Activated T-helper 1 cell treated with anti-CD3 and anti-CD28 coated beads, Interleukin-2, amount 50 U/mL, for 16 hours (primary cell): ENCODE results near the gene ARF1.

Experiments
- DNase-seq, 2 donors: peaks; one replicate each; pipeline ENCODE4 v3.0.0-alpha.2; 2020; ENCODE audit warnings: low read depth in 1 of 2, low spot score in 1 of 2

ARF1 gene

DNA sequence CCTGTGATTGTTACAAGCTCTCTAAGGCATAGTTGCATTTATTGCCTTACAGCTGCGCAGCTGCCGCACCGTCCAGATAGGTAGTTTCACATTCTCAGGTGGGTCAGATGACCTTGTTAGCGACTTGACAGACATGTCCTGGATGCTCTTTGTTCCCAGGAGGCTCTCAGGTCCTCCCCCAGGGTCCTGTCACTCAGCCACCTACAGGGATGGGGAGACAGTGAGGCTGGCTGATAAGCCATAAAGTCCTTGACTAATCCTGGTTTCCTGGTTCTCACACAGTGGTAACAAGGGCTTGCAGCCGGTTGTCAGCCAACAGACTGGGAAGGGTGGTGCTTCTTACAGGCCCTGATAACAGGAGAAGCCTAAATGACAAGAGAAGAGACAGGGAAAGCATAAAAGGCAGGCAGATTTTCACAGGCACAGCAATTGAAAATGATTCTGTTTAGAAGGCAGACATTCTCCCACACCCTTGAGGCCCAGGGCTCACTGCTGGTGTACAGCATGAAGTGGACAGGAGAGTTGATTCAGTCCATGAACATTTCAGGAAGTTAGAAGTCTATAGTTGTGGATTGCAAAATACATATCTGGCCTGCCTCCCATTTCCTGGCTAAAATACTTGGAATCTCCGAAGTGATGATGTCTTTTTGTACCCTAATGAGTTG is 2.9 kb downstream of the ARF1 start:
- no peak for DNase-seq

DNA sequence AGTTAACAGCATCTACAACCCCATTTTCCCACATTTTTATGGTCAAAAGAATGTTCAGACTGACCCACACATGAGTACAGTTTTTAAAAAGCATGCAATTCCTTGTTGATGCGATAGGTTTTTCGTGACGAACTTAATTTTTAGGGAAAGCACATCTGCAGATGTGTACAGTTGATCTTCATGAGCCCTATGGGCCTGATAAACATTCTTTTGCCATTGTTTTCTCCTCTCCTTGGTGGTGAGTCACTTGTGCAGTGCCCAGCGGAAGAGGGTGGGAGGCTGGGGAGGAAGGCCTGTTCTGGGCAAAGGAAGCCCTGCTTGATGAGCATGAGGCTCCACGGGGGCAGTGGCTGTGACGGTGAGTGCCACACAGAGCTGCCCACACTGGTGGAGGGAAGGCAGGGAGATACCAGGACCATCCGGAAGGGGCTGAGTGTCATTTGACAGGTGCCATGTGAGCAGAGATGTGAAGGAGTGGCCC is 5.3 kb downstream of the ARF1 start:
- DNase-seq = no peak

DNA sequence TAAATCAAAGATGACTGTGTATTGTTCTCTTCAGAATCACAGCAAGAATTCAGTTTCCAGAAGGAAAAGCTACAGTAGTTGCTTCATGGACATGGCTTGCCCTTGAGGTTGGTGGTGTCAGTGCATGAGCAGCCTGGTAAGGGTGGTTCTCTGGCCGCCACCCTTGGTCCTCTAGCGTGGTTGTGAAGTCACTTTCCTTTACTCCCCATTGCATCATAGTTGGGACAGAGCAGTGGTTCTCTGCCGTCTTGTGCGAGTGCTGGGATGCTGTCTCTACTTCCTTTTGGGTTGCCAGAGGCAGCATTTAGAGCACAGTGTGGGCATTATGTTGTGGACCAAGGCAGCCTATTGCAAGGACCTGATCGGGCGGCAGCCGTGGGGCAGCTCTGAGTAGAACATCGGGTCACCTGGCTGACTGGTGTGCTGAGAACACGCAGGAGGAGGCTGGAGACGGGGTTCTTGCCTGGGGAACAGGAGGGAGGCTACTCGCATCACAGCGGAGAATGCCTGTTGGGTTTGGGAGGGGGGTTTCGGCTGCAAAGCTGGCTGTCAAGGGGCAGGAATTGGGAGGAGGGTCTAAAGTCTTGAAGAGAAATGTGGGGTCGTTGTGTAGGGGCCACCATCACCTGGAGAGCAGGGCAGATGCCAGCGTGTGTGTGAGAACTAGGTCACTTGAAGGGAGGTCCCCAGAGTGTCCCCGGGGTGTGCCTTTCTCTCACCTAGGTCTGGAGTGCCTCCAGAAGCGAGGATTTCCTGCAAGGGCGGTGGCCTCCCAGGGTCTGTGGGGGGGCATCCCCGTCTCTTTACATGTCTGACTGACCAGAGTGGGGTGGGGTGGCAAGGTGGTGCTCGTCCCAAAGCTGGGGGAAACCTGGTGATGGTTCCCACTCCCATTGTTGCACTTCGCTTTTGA is 6.3 kb downstream of the ARF1 start:
- no peak for DNase-seq

DNA sequence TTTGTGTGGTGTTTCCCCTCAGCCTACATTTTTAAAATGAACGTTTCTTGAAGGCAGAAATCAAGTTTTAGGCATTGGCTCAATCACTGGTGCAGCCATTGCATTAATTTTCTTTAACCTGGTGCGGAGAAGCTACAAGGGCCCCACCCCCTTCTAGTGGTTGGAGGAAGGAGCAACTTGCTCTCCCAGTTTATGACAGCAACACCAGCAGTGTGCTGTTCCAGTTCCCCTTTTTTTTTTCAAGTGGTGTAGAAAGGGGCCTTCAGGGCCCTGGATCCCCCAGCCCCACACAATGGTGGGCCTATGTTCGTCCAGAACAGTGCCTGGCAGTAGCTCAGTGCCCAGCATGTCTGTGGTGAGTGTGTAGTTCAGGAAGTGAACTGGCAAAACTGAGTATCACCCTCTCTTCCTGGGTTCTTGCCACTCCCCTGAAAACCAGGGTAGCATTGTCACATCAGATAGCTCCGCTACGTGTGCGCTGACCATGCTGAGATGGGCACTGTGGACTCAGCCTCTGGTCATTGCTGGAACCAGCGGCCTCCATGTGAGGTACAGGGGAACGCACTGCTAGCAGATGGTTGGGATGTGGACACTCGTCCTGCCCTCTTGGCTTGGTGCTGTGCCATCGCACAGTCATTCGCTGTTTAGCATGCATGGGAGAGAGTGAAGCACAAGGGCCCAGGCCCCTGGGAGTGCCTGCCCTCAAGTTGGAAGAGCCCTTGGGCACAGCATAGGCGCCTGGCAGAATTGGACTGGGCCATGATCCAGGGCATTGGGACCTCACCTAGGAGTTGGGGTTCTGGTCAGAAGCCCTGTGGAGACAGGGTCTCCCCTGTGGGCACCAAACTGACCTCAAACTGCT is 7.2 kb downstream of the ARF1 start:
- DNase-seq = no peak

DNA sequence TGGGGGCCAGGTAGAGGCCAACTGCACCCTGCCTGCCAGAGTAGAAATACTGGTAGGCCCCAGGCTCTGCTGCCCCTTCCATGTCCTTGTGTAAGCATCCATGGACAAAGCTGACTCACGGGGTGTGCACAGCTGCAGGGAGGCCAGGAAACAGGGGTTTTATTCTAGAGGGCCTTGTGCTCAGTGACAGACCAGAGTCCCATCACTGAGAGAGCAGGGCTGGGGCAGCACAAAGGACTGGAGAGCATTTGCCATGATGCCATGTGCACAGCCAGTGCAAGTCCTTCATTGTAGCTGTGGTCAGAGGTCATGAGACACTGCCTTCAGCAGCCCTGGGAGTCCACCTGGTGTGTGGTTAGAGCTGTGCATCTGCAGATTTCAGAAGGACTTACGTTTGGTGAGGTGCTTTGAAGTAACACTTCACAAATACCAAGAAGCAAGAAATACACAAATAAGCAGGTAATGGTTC is 8.1 kb downstream of the ARF1 start:
- no peak for DNase-seq

DNA sequence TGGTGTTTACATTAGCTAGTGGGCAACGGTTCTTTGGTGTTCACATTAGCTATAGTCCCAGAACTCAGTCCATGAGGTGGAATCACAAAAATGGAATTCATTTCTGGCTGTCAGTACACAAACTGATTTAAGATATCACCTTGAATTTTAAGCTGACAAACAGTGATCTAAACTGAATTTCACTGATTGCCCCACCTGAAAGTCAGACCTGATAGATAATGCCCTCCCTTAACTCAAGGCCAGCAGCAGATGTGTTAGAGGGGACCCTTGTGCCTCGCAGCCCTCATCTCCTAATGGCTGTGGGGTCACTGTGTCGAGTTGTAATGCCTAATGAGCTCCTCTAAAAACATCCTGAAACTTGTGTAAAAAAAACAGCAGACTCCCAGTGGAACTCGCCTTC is 8.6 kb downstream of the ARF1 start:
- no peak for DNase-seq

DNA sequence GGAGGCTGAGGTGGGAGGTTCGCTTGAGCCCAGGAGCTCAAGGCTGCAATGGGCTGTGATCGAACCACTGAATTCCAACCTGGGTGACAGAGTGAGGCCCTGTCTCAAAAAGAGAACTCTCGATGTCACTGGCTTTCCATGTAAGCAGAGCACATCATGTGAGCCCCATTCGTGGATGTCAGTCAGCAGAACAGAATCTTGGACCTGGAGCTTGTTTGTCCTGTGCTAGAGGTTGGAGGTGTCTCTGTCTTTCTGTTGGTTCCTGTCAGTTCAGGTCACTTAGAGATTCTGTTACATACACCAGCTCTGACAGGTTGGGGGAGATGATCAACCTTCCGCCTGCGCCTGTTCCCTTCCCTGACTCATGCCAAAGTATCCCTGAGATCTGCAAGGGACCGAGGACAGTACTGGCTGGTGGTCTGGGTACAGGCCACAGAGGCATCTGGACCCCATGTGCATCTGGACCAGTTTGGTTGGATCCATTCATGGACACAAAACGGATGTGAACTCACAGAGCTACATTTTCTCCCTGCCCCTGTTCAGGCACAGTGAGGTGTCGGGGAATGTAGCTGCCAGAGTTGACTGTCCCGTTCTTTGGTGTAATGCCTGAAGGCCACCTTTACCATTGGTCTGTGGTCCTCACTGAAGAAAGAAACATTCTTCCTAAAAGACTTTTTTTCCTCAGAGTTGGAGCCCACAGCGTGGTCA is 10.0 kb downstream of the ARF1 start:
- no peak for DNase-seq

DNA sequence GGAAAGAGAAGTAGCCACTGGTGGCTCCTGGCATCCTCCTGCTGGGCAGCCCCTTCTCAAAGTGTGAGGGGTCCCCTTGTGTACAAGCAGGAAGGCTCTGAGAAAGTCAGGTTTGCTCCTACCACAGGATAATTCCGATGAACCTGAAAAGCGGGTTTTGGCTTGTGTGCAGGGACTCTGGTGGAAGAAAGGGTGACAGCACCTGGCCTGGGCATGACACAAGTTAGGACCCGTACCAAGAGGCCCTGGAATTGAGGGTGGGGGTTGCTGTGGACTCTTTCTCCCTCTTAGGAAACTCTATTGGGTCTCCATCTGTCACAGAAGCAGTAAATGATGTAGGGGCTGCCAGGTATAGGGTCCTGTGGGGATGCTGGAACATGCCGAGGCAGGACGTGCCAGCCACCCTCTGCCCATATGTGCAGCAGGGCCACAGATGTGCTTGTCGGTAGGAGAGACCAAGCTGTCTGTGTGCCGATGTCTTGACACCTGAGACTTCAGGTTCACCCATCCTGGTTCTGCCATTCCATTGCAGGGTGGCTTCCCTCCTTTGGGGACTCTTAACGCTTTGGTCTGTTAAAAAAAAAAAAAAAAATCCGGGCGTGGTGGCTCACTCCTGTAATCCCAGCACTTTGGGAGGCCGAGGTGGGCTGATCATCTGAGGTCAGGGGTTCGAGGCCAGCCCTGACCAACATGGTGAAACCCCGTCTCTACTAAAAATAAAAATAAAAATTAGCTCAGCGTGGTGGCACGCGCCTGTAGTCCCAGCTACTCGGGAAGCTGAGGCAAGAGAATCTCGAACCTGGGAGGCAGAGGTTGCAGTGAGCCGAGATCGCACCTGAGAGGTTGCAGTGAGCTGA is 10.8 kb downstream of the ARF1 start:
- no peak for DNase-seq

DNA sequence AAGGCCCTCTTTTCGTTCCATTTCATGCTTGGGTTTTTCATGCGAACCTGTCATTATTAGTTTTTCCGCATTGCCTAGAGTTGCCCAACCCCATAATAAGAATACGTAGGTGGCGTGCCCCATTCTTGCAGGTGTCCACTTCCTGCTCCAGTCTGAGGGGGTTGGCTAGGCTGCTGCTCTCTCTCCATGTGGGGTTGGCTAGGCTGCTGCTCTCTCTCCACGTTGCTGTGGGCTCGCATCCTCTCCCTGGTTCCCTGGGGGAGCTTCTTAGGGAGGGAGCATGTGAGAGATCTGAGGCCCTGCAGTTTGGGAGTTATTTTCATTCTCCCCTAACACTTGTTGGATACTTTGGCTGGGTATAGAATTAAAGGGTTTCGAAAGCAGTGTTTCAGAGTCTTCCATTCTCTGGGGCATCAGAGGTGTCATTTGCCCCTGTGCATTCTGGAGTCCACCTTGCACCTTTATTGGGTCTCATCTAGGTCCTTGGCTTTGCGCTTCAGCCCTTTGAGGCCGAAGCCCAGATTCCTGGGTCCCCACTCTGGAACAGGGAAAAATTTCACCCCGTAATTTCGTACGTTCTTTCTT is 12.0 kb downstream of the ARF1 start:
- DNase-seq = no peak

DNA sequence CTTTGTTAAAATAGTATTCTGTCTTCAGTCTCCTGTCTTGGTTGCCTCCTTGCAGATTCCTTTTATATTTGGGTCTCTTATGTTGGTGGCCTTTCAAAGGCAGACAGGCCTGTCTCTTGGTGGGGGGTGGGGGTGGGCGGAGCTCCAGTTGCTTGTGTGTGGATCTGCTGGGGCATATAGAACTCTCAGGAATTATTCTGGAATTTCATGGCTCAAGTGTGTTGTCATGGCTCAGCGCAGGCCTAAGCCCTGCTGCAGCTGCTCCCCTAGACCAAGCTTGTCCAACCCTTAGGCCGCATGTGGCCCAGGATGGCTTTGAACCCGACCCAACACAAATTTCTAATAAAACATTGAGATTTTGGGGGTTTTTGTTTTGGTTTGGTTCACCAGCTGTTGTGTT is 12.7 kb downstream of the ARF1 start:
- no peak for DNase-seq

DNA sequence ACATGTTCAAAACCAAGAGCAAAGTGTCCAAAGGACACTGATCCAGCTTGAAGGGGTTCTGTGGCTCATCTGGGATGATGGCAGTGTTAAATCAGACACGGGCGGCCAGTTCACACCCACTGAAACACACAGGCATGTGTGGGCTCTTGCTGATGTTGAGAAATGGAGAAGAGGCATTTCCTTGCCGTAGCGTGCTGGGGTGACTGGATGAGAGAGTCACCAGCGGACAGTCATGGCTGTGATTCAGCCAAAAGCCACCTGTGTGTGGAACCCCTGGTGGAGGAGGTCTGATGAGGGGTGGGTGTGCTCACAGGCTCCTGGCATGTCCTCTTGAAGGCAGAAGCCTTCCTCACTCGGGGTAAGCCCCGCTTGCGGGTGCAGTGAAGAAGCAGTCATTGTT is 13.4 kb downstream of the ARF1 start:
- DNase-seq = no peak

DNA sequence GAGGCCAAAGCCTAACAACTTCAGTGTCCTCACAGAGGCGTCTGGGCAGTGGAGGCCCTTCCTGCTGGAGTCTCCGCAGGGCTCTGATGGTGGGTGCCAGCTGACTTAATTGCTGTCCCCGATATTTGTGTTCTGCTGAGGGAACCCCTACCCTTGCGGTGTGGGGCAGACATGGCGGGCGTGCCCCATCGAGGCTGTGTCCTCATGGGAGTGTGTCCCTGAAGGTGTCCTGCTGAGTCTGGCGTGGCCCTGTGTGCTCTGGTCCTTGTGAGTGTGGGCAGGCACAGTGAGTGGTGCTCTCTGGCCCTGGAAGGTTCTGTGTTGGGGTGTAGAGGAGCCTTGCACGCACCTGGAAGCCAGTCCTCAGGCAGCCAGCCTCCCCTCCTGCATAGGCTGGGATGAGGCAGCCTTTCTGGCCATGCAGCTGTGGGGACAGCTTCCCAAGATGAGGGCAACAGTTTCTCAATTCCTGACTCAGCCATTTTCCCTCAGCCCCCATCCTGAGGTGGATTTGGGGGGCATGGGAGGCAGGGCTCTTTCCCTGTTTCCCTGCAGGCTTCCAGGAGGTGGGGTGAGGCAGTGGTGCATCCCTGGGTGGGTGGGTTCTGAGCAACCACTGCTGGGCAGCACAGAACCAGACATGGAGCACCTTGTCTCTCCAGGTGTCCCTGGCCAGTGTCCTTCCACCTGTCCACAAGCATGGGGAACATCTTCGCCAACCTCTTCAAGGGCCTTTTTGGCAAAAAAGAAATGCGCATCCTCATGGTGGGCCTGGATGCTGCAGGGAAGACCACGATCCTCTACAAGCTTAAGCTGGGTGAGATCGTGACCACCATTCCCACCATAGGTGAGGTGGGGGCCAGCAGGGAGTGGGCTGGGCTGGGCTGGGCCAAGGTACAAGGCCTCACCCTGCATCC is 14.2 kb downstream of the ARF1 start:
- no peak for DNase-seq

DNA sequence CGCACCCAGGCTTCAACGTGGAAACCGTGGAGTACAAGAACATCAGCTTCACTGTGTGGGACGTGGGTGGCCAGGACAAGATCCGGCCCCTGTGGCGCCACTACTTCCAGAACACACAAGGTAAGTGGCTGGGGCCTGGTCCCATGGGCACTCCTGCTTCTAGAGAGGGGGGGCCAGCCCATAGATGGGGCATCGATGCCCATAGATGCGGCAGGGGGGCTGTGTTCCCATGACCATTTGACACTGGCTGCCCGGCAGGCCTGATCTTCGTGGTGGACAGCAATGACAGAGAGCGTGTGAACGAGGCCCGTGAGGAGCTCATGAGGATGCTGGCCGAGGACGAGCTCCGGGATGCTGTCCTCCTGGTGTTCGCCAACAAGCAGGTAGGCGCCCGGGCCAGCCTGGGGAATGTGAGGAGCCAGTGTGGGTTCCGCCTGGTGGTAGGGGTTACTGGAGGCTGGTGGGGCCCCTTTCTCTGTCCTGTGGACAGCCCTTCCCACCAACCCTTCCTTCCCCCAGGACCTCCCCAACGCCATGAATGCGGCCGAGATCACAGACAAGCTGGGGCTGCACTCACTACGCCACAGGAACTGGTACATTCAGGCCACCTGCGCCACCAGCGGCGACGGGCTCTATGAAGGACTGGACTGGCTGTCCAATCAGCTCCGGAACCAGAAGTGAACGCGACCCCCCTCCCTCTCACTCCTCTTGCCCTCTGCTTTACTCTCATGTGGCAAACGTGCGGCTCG is 15.0 kb downstream of the ARF1 start:
- no peak for DNase-seq

DNA sequence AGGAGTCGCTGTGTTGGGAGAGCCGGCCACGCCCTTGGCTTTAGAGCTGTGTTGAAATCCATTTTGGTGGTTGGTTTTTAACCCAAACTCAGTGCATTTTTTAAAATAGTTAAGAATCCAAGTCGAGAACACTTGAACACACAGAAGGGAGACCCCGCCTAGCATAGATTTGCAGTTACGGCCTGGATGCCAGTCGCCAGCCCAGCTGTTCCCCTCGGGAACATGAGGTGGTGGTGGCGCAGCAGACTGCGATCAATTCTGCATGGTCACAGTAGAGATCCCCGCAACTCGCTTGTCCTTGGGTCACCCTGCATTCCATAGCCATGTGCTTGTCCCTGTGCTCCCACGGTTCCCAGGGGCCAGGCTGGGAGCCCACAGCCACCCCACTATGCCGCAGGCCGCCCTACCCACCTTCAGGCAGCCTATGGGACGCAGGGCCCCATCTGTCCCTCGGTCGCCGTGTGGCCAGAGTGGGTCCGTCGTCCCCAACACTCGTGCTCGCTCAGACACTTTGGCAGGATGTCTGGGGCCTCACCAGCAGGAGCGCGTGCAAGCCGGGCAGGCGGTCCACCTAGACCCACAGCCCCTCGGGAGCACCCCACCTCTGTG is 15.9 kb downstream of the ARF1 start:
- no peak for DNase-seq

DNA sequence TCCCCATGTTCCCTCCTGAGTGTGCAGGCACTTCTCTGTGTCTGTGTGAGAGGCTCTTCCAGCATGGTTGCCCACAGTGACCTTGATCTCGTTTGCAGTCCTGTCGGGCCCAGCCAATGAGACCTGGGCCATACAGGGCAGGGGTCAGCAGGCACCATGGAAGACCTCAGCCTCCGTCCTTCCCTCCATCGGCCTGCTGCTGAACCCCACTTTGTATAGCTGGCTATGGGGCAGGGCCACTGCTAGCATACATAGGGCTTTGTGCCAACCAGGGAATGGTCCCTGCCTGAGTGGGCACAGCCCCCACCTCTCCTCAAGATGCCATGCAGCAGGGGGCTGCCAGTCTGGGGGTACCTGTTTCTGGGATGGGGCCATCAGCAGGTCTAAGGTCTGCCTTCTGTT is 16.8 kb downstream of the ARF1 start:
- DNase-seq = no peak

DNA sequence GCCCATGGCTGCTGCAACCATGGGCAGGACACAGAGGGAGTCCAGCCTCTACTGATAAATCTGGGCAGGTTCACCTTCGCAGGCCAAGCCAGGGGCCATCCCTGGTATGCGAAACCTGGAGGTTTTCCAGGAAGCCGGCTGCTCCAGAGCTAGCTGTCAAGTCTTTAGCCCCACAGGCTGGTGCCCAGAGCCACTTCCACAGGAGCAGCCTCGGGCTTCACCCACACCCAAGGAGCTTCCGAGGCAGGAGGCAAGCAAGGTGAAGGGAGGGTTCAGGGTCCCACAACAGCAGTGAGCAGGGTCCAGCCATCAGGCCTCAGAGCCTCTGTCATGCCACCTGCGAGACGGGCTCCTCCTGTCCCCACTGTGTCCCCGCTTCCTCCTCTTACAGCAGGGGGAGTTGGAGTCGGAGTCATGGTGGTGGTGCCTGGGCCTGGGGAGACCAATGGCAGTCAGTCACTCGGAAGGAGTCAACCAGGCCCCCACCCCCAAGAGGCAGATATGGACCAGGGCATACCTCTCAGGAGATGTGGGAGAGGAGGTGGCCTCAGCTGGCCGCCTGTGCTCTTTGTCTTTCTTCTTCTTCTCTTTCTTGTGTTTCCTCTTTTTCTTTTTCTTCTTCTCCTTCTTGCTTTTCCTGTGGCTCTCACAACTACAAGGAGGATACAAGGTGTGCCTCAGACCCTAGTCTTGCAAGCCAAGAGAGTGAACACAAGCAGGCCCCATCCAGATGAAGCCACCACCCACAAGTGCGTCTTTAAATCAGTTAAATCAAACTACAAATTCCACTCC is 18.5 kb downstream of the ARF1 start:
- DNase-seq = no peak

DNA sequence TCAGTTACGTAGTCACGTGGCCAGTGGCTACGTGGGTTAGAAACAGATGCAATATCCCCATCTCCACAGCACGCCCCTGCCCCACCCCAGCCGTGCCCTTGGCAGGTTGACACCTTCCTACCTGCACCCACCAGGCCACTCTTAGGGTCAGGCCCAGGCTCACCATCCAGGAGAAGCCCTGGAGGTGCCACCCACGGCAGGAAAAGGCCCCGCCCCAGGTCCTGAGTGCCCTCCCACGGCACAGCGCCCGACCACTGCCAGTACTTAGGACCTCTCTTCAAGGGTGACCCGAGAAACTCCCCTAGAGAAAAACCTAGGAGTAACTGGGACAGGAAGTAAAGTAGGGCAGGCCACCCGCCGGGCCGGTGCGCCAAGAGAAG is 19.1 kb downstream of the ARF1 start:
- DNase-seq = peak in 1 of 2 donors; percentile 17
